HG02943 (cell line): Measurements from ENCODE around the gene LEFTY2.
"Not testable (repeated sequence)": the region's sequence is repeated elsewhere in the genome, so short reads cannot be mapped to it uniquely, and the experiment has no call there.

Experiments used
- ATAC-seq: cut with Tn5 transposase; IDR thresholded peaks from one replicate; pipeline ENCODE4 v1.9.1; 2021; ENCODE audit warnings: mild to moderate bottlenecking, low read depth, moderate library complexity; ENCODE audit not compliant: unreplicated experiment

LEFTY2 gene

GRCh38 chr1:225931270-225932136, 9.5 kb downstream of the LEFTY2 start:
- no peak for ATAC-seq

GRCh38 chr1:225930566-225930965, 10.5 kb downstream of the LEFTY2 start:
- ATAC-seq, result no peak

GRCh38 chr1:225929462-225929861, 11.6 kb downstream of the LEFTY2 start:
- ATAC-seq, result not testable (repeated sequence)

DNA sequence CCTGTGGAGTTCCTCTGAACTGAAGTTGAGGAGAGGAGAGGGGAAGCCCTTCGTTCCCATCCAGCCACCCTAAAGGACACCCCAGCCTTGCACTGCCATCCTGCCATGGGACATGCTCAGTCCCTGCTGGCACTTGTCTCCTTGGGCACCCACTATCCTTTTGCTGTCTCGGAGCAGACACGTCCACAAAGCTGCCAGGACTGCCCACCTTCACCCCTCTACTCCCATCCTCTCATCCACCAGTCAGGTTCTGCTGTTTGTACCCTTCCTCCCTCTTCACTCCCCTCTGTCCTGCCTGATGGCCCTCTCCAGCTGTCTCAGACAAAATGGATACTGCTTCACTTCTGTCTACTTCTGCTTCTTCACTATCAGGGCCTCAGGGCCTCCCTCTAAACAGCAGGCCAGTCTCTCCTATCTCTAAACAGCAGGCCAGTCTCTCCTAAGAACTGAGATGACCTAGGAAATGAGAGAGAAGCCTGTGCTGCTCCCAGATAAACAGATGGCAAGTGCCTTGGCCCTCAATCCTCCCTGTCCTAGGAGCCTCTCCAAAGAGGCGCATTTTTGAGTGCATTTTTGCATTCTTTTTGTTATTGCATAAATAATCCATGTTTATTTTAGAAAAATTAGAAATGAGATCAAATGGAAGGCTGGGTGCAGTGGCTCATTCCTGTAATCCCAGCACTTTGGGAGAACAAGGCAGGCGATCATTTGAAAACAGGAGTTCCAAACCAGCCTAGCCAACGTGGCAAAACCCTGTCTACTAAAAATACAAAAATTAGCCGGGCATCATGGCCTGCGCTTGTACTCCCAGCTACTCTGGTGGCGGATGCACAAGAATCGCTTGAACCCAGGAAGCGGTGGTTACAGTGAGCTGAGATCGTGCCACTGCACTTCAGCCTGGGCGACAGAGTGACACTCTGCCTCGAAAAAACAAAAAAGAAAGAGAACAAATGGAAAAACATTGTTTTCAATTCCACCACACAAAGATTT, 12.5 kb downstream of the LEFTY2 start:
- ATAC-seq, result no peak

DNA sequence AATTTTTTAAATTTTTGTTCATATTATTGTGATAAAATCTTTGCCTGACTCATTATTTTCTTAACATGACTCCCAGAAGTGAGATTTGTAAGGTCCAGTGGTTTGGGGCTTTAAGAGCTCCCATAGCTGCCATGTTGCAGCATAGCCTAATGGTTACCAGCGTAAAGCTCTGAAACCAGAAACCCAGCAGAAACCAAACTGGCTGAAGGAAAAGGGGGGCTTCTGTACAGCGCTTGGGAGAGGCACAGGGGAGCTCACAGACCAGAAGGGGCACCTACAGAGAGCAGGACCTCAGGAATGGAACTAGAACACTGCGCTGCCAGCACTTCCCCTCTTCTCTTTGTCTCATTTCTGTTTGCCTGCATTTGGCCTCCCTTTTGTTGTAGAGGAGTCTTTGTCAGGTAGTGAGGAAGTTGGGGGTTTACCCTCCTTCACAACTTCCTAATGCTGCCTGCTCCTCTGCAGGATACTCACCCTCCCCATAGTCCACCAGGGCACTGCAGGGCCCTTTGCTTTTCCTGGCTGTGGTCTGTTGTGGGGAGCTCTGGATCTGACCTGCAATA, 14.4 kb downstream of the LEFTY2 start:
- no peak for ATAC-seq

- peak; percentile 98 for ATAC-seq
Measured at GRCh38 chr1:225923692-225924555, 17.1 kb downstream of the LEFTY2 start, which contains the start of gene PYCR2. Gene PYCR2 (minus strand): TSS chr1:225924250. CDS start chr1:225924110, 140 bp downstream.

DNA sequence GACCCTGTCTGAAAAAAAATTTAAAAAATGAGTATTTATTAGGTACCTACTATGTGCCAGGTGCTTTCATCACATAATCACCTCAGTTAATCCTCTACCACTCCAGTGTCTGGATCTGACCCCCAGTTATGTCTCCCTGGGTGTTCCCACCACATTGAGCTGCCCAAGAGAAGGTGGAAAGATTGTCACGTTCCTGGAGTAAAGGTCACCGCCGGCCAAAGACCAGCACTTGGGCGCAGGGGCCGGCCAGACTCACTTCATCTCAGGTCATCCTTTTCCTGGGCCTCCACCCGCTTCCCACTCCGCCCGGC, 17.7 kb downstream of the LEFTY2 start:
- ATAC-seq, result no peak

GRCh38 chr1:225921734-225922709, 19.0 kb downstream of the LEFTY2 start:
- no peak for ATAC-seq

- ATAC-seq, result no peak
Measured at GRCh38 chr1:225919906-225920305, 21.1 kb downstream of the LEFTY2 start.

- no peak for ATAC-seq
Measured at GRCh38 chr1:225918280-225918679, 22.7 kb downstream of the LEFTY2 start.

GRCh38 chr1:225917536-225917935, 23.5 kb downstream of the LEFTY2 start:
- ATAC-seq, result no peak

DNA sequence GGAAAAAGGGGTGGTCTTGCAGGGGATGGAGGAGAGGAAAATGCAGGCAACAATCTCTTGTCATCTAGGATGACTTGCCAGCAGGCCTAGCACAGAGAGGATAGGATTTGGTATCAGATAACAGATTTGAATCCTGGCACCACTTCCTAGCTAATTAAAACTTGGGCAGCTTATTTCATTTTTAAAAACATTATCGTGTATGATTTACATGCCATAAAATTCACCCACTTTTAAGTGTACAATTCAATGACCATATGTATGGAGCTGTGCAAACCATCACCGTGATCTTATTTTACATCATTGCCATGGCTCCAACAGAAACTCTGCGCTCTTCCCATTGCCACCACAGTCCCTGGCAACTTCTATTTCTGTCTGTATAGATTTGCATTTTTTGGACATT, 23.9 kb downstream of the LEFTY2 start:
- ATAC-seq, result no peak

- no peak for ATAC-seq
Measured at GRCh38 chr1:225915538-225915991, 25.5 kb downstream of the LEFTY2 start.

GRCh38 chr1:225914947-225915346, 26.1 kb downstream of the LEFTY2 start:
- ATAC-seq, result no peak

DNA sequence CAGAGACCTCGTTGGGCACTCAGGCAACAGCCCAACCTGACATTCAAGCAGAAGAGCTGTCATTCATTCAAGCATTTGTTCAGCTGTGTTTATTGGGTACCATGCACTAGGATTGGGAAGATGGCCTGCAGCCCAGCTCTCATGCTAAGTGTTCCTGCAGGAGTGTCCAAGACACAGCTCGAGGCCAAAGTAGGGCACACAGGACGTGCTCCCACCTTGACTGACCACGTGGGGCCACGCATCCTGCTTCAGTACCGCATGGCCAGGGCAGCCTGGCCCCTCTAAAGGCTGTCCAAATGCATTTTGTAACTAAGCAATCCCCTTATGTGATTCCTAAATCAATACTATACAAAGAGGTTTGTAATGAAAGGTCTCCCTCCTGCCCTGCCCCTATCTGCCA, 26.6 kb downstream of the LEFTY2 start:
- no peak for ATAC-seq

DNA sequence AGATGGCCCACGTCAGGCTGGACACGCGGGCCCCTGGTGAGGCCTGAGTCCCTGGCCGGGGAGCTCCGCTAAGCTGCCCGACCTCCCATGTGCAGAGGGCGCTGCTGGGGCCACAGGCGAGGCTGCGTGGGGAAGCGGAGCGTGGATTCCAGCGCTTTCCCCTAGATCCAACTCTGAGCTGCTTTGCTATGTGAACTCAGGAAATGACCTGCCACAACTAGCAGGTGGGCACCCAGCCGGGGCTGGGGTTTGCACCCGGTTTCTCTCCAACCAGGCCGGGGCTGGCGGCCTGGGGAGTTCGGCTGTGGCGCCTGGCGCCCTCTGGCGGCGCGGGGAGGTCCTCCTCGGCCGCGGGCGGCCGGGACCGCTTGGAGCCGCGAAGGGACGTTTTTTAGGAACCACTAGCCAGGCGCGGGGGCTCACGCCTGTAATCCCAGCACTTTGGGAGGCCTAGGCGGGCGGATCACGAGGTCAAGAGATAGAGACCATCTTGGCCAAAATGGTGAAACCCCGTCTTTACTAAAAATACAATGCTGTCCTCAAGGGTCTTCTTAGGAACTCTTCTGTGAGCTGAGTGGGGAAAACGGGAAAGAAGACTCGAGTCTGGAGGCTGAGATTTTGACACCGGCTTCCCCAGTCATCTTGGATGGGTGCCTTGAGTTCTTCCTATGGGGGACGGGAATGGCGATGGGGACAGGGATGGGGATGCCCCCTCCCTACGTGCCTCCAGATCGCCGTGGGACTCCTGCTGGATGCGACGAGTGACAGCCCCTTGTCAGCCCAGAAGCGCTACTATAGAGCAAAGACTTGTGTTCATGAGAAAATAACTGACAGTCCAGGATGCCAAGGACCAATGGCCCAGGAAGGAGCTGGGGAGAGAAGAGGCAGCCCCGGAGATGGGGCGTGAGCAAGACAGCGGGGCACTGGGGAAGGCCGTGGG, 29.6 kb downstream of the LEFTY2 start:
- ATAC-seq, result no peak

DNA sequence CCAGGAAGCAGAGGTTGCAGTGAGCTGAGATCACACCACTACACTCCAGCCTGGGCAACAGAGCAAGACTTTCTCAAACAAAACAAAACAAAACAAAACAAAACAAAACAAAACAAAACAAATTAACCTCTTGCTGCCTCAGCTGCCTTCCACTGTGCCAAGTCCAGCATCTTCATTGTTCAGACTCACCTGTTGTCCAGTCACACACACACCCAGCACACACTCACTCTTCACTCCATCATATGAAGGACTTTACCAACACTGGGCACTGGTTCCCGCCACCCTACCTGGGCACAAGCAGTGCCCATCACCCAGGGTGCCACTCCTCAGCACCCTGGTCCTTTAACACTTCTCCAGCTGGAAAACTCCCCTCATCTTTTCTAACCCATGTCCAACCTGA, 31.5 kb downstream of the LEFTY2 start:
- ATAC-seq, result no peak

DNA sequence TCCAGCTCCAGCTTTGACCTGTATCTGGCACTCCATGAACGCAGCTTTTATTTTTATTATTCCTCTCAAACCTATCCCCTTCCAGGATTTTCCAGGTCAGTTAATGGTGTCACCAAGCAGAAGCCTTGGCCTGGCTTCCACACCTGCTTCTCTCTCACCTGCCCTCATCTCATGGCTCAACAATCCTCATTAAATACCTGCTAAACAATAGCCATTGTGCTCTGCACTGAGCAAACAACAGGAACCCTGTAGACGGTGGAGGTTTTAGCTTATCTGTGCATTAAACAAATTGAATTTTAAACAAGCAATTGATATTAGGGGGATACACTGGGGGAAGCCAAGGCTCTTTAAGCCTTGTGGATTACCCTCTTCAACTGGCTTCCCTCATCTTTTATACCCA, 32.2 kb downstream of the LEFTY2 start:
- ATAC-seq, result no peak
